Glomerular visceral epithelial cell (primary cell): ENCODE results near the gene PASK.

ENCODE experiments used
- DNase-seq: peaks from one replicate; pipeline ENCODE4 v3.0.0-alpha.2; 2016; ENCODE audit errors: extremely low spot score

The PASK gene

GRCh38 chr2:241066171-241066892 is 82.9 kb downstream of the PASK start:
- no peak for DNase-seq

- no peak for DNase-seq
These were observed 83.9 kb downstream of the PASK start for GRCh38 chr2:241065355-241065803.

GRCh38 chr2:241064802-241065354 is 84.4 kb downstream of the PASK start:
- no peak for DNase-seq

- no peak for DNase-seq
These were observed 85.1 kb downstream of the PASK start for GRCh38 chr2:241064008-241064801.

GRCh38 chr2:241063587-241063986 is 85.7 kb downstream of the PASK start:
- no peak for DNase-seq

- DNase-seq = no peak
These were observed 86.2 kb downstream of the PASK start for GRCh38 chr2:241063093-241063551.

- no peak for DNase-seq
These were observed 86.7 kb downstream of the PASK start for GRCh38 chr2:241062389-241063092.

GRCh38 chr2:241061275-241061674 is 88.0 kb downstream of the PASK start:
- no peak for DNase-seq
